Activated gamma-delta T cell treated with Interleukin-2 at 50 U/mL for 16 hours (primary cell): Measurements from ENCODE around the gene CSF3R.

ENCODE experiments used
- DNase-seq: peaks from one replicate; pipeline ENCODE4 v3.0.0-alpha.2; 2020

Gene CSF3R

DNA sequence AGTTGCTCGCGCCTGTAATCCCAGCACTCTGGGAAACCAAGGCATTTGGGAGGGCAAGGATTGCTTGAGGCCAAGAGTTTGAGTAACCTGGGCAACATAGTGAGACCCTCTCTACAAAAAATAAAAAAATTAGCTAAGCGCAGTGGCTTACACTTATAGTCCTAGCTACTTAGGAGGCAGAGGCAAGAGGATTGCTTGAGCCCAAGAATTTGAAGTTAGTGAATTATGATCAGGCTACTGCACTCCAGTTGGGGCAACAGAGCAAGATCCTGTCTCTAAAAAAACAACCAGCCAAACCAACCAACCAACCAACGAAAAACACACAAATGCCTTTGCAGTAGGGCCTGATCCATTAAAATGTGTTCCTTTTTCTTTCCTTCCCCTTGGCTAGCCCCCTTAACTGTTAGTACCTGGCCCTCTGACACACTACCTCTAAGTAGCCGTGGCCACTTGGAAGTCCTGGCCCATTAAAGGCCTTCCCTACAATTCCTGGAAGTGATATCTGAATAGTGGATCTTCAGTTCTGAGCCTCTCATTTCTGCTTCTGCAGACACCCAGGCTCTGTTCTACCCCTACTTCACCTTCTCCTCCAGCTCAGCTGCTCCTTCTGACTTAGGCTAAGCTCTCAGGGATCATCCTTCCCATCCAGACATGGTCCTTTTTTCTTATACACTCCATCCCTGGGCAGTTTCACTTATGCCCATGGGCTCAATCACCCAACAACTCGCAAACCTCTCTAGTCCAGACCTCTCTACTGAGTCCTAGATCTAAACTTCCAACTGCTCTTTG, 28.9 kb downstream of the CSF3R start:
- no peak for DNase-seq

- DNase-seq: no peak
These were observed 29.7 kb downstream of the CSF3R start for GRCh38 chr1:36453051-36453450.

- DNase-seq: no peak
These were observed 31.8 kb downstream of the CSF3R start for GRCh38 chr1:36450919-36451305.

DNA sequence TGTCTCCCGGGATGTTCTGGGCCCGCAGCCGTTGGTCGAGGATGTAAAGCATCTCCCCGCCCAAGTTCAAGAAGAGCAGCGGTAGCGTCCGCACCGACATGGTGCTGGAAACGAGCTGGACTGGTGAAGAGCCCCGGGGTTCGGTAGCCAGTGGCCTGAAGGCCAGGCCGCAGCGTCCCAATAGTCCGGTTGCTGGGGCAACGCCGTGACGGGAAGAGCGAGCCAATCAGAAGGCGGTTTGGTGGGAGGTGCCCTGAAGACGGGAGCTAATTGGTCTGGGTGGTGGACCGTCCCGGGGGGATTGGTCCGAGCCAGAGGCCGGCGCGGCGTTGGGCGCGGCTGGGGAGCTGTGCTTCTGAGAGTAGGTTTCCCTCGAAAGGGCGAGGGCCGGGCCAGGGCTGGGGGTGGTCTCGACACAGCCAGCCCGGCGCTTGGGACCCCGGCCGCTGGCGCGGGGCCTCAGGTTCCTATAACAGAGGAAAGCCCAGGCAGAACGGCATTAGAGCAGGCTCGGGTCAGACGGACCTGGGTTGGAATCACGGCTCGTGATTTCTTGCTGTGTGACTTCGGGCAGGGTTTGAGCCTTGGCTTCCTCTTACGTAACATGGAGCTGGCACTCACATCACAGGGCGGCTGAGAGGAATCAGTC, 32.3 kb downstream of the CSF3R start, which contains the start of gene OSCP1:
Gene OSCP1, minus strand, starts transcription at position 182 of the 649 bp plus-strand sequence. Its CDS starts 82 bp downstream, at position 100.
- peak; percentile 82 for DNase-seq

GRCh38 chr1:36448530-36449056, 34.1 kb downstream of the CSF3R start:
- no peak for DNase-seq

GRCh38 chr1:36447450-36447849, 35.3 kb downstream of the CSF3R start:
- DNase-seq: no peak

DNA sequence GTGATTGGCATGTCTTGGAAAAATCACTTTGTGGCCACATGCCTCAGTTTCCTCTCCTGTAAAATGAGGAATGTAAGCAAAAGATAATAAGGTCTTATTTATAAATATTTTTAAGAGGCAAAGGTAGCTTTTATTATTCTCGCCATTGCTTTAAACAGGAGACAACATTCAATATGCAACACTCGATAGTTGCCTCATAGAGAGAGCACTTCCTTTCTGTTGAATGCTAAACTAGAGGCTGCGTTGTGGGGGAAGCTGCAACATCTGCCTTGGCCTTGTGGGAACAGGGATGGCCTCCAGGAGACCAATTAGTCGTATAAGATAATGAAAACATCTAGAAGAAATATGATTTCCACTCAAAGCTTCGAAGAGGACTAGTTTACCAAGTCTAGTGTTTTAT, 36.0 kb downstream of the CSF3R start:
- no peak for DNase-seq

DNA sequence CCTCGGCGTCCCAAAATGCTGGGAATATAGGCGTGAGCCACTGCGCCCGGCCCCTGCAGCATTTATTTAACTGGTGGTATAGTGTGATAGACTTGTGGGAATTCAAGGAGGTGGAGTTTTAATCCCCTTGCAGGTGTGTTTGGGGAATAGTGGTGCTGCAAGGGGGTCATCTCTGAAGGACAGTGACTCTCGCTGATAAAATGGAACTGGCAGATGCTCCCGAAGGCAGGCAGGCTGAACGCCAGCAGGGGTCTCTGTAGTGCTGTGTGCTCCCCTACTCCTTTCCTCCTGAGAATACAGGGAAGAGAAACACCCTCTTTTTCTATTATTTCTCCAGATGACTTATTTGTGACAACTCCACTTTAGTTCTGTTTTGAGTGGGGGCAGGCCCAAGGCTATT, 36.4 kb downstream of the CSF3R start:
- DNase-seq: no peak

- DNase-seq: no peak
These were observed 39.4 kb downstream of the CSF3R start for GRCh38 chr1:36443297-36443696.

- DNase-seq: no peak
These were observed 40.4 kb downstream of the CSF3R start for GRCh38 chr1:36442337-36442736.

- no peak for DNase-seq
These were observed 42.1 kb downstream of the CSF3R start for GRCh38 chr1:36440646-36441045.

- no peak for DNase-seq
These were observed 42.7 kb downstream of the CSF3R start for GRCh38 chr1:36440044-36440443.

GRCh38 chr1:36438715-36439114, 44.0 kb downstream of the CSF3R start:
- DNase-seq: no peak

GRCh38 chr1:36436821-36437220, 45.9 kb downstream of the CSF3R start:
- no peak for DNase-seq

- no peak for DNase-seq
These were observed 49.6 kb downstream of the CSF3R start for GRCh38 chr1:36433102-36433501.

- no peak for DNase-seq
These were observed 50.1 kb downstream of the CSF3R start for GRCh38 chr1:36432616-36433015.

DNA sequence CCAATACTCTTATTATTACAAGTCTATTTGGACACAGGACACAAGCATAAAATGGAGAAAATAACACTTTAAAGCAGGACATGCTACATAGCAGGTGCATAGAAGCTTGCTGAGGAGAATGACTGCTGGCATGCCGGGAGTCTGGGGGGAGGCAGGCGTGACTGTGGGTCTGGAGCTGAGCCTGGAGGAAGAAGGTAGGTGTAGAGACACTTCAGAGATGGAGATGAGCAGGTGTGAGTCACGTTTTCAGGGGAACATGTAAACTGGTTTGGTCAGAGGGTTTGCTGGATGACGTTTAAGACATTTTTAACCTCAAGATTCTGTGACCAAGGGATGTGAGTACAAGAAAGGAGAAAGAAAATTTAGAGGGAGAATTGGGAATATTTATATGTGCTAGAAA, 56.9 kb downstream of the CSF3R start:
- DNase-seq: no peak

DNA sequence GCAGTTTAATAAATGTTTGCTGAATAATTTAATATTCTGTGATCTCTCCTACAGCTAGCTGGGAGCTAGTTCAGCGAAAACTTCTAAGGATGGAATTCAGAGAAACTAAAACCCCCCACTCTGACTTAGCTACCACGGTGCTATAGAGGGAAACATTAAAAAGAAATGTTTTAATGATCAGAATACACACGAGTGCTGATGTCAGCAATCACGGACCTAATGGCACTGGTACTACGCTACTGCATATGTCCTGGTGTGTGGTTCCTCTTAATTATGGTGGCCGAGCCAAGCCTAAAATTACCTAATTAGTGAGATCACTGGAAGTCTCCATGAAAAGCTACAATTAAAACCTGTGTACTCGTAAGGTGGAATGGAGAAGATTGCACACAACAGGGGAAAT, 61.1 kb downstream of the CSF3R start:
- no peak for DNase-seq

DNA sequence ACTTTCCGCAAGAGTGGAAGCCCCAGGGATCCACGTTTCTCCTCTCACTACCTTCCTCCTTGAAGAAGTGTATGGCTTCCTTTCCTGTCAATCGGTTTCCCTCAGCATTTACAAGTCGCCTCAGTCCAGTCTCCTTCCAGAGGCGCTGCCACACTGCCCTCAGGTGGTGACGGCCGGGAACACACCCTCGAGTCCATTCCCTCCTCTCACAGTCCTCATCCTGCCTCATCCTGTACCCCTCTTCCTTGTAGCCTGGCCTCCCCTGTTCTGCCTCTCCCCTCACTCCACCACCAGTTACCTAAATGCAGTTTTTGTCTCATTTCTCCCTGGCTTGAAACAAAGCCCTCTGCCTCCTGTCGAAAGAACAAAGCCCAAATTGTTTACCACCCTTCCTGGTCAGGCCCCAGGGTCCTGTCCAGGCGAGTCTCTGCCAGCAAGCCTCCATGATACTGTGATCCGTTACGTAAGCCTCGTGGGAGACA, 61.8 kb downstream of the CSF3R start:
- peak; percentile 91 for DNase-seq

DNA sequence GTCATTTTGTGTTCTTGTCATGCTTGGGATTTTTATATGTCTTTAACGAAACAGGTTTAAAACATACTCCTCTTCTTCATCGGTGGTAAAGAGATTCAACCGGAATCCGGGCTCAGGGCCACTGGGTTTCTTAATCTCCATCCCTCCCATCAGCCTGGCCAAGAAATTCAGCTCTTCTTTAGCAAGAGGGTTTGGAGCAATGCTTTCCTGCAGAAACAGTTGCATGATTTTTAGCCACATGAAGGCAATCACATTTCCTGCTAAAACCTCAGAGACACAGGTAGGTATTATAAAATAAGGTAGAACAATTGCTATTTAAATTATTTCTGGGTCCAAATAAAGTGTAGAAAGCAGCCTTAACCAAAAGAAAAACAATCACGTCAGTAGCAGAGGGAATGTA, 62.3 kb downstream of the CSF3R start:
- no peak for DNase-seq

- no peak for DNase-seq
These were observed 63.1 kb downstream of the CSF3R start for GRCh38 chr1:36419569-36419968.

DNA sequence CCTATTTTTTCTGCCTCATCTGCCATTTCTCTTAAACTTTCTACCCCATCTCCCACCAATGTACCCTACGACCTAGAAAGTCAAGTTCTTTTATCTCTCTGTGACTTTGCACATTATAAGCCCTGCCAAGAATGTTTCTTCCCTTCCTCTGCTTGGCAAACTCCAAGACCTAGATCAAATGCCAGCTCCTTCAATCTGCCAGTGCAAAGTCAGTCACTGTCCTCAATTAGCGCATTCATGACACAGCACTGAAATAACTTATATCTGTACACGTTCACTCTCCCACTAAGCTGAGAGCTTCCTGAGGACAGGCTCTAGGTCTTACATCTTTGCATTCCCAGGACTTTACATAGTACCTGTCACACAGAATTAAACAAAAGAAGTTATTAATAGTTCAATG, 63.6 kb downstream of the CSF3R start:
- DNase-seq: no peak

DNA sequence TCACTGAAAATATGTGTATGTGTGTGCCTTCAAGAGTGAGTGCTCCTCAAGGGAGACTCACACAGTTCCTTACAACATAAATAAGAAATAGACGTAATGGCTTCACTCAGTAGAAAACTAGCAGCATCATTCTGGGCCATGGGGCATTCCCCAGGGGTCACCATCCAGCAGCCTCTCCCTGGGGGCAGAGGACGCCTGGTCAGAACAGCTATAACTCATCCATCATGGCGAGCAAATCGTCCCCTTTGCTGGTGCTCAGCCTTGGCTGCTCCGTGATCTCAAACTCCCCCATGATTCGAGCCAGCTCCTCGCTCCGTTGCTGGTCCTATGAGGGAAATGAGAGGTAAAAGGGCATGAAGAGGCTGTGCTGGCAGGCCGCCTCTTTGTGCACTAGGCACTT, 64.8 kb downstream of the CSF3R start:
- no peak for DNase-seq
